ENCODE results near the gene HMG20A. TPM values are rescaled to one million over a fixed set of nuclear protein-coding genes. Genes with fewer than 3 reads are reported as not detected.

HMG20A gene
- total RNA-seq, 1 donor: 26.4 TPM

DNA sequence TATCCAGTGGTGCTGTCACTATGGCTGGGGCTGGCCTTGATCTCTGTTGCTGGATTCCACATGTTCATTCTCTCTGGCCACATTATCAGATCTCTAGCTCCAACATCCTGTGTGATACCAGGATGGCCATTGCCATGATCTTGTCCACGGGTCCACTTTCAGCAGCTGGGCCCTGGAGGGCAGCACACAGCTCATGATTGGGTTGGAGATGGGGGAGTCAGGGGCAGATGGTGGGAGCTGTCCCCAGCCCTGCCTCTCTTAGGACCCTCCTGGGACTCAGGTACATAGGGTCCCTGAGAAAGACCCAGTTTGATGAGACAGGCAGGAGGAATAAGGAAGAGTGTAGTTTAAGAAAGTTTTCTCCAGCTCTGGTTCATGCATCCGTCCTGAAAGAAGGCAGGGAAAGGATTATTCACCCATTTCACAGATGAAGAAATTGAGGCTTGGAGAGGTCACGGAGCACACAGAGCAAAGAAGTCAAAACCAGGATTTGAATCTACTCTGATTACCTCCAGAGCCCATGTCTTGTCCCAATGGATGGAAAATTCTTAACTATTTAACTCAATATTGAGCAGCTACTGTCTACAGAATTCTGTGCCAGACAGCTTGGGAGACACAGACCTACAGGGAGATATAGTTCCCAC lies 111.5 kb downstream of the HMG20A start:
- DNase-seq (ENCODE audit: low read depth in 2 of 3, low spot score in 2 of 3): no peak

GRCh38 chr15:77532846-77533245 lies 112.2 kb downstream of the HMG20A start:
- no peak for DNase-seq (ENCODE audit: low read depth in 2 of 3, low spot score in 2 of 3)

DNA sequence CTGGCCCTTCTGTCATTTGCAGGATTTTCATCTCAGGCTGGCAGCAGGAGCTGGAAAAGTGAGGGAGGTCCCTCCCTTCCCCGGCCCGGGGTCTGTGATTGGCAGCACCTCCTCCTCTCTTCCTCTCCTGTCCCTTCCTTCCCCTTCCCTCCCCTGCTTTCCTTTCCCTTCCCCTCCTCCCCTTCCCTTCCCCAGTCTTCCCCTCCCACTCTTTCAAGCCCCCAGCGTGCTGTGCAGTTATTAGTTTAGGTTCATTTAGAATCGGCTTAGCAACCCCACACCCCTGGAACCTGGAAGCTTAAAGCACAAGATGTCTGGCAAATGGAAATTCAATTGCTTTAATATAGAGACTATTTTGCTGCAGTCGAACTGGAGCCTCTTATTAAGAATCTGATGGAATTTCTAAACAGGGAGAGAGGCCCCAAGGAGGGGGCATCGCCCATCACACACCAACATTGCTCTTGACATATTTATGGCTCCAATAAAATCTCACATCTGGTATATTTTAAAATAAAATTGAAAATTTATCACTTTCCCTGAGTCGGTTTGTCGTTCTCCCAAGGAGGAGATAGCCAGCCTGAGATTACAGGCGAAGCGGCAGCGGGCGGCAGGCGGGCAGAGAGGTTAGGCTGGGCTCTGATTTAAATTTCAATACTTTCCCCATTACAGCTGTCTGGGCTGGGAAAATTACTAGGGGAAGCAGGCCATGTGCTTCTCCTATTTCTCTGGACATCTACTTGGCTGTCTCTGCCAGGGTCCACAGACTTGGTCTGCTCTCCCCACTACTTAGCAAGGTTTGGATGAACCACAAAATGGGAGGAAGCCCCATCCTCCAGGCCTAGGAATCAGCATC lies 113.1 kb downstream of the HMG20A start:
- DNase-seq (ENCODE audit: low read depth in 2 of 3, low spot score in 2 of 3): no peak

Other genes starting within 250 kb of the HMG20A start
- gene PEAK1, start 784 bp upstream of the HMG20A start, total RNA-seq: 13.7 TPM
- gene LINGO1, start 212.0 kb downstream of the HMG20A start, total RNA-seq: under 0.01 TPM

Measured in hematopoietic multipotent progenitor cell (in vitro differentiated cells).